HEK293 (cell line): Measurements from ENCODE around the gene ANKRD60.

Experiments
- CTCF ChIP-seq: fragments of 450-650 bp; formaldehyde crosslinking; IDR thresholded peaks from 2 replicates; pipeline ENCODE4 v1.5.1; 2016; ENCODE audit warnings: missing biosample characterization, missing genetic modification characterization
- TSHZ1 ChIP-seq: fragments of 450-650 bp; formaldehyde crosslinking; IDR thresholded peaks from 2 replicates; pipeline ENCODE4 v1.5.1; 2016; ENCODE audit warnings: missing biosample characterization, missing genetic modification characterization, borderline replicate concordance
- ZBTB1 ChIP-seq: fragments of 450-650 bp; formaldehyde crosslinking; IDR thresholded peaks from 2 replicates; pipeline ENCODE4 v1.5.1; 2016; ENCODE audit warnings: missing biosample characterization, missing genetic modification characterization
- ZBTB26 ChIP-seq: fragments of 450-650 bp; formaldehyde crosslinking; optimal IDR thresholded peaks from 2 replicates; pipeline ENCODE3; 2016; ENCODE audit warnings: missing biosample characterization, mild to moderate bottlenecking, missing genetic modification characterization
- ZBTB48 ChIP-seq: fragments of 450-650 bp; formaldehyde crosslinking; IDR thresholded peaks from 2 replicates; pipeline ENCODE4 v1.5.1; 2016; ENCODE audit warnings: missing biosample characterization, missing genetic modification characterization
- ZBTB7A ChIP-seq: fragments of 450-650 bp; formaldehyde crosslinking; IDR thresholded peaks from 2 replicates; pipeline ENCODE4 v1.5.1; 2016; ENCODE audit warnings: low read depth, missing biosample characterization, missing genetic modification characterization
- ZNF140 ChIP-seq: fragments of 450-650 bp; formaldehyde crosslinking; IDR thresholded peaks from 2 replicates; pipeline ENCODE4 v1.5.1; 2016; ENCODE audit warnings: missing biosample characterization, missing genetic modification characterization
- ZNF239 ChIP-seq: fragments of 450-650 bp; formaldehyde crosslinking; IDR thresholded peaks from 2 replicates; pipeline ENCODE4 v1.5.1; 2016; ENCODE audit warnings: missing biosample characterization, missing genetic modification characterization
- ZNF274 ChIP-seq, 2 experiments: fragments of 200-500 bp in 1 of 2; fragments of 450-650 bp in 1 of 2; sonication (Bioruptor generic) in 1 of 2; formaldehyde crosslinking in 1 of 2; IDR thresholded peaks; 2 replicates each; pipeline versions ENCODE4 v1.5.1 to v1.6.1; 2014 to 2016; ENCODE audit warnings: borderline replicate concordance in 1 of 2, inconsistent platforms in 1 of 2, low read length in 1 of 2, missing biosample characterization in 1 of 2, missing genetic modification characterization in 1 of 2
- ZNF629 ChIP-seq: fragments of 450-650 bp; formaldehyde crosslinking; IDR thresholded peaks from 2 replicates; pipeline ENCODE4 v1.5.1; 2017; ENCODE audit warnings: missing biosample characterization, missing genetic modification characterization
- ZNF747 ChIP-seq: fragments of 450-650 bp; formaldehyde crosslinking; IDR thresholded peaks from 2 replicates; pipeline ENCODE4 v1.5.1; 2016; ENCODE audit warnings: missing biosample characterization, missing genetic modification characterization

GRCh38 chr20:58213121-58213520 is 15.3 kb downstream of the ANKRD60 start:
- TF ChIP-seq CTCF (tag by site-specific recombination): no peak
- TF ChIP-seq ZNF274 (IDR thresholded peaks at IDR 0.05; ENCODE audit: low read length): no peak
- no peak for TF ChIP-seq ZNF274 (tag by site-specific recombination; IDR thresholded peaks at IDR 0.05; ENCODE audit: borderline replicate concordance)
- no peak for TF ChIP-seq ZBTB1
- TF ChIP-seq ZNF747: no peak
- no peak for TF ChIP-seq ZBTB26 (tag by site-specific recombination)
- TF ChIP-seq ZNF629 (tag by site-specific recombination): no peak
- TF ChIP-seq ZBTB48 (tag by site-specific recombination): no peak
- no peak for TF ChIP-seq ZBTB7A (tag by site-specific recombination)
- no peak for TF ChIP-seq ZNF239 (tag by site-specific recombination)
- TF ChIP-seq ZNF140 (tag by site-specific recombination): no peak
- TF ChIP-seq TSHZ1 (tag by site-specific recombination): no peak
